Stomach (tissue), 9 donors: ENCODE results near the gene HK1. TPM values are rescaled to one million over a fixed set of nuclear protein-coding genes. Genes with fewer than 3 reads are reported as not detected.

Source experiments
- DNase-seq, 2 donors: peaks; one replicate each; pipeline versions ENCODE4 v3.0.0 to v3.0.0-alpha.2; 2013 to 2019
- H3K27ac ChIP-seq, 5 donors: fragments of 200-600 bp in 4 of 5; sonication (generic) in 4 of 5; one replicate each; pipeline ENCODE4 v1.5.1; 2013 to 2019; ENCODE audit warnings: mild to moderate bottlenecking in 1 of 5, moderate library complexity in 1 of 5
- H3K27me3 ChIP-seq, 3 donors: fragments of 200-600 bp; sonication (generic); one replicate each; pipeline ENCODE4 v1.5.1; 2017 to 2019; ENCODE audit warnings: mixed run types in 1 of 3
- H3K36me3 ChIP-seq, 4 donors: fragments of 200-600 bp; sonication (generic); 1 replicate in 3 of 4; 2 replicates in 1 of 4; pipeline ENCODE4 v1.5.1; 2016 to 2019
- H3K4me1 ChIP-seq, 4 donors: fragments of 200-600 bp; sonication (generic); one replicate each; pipeline ENCODE4 v1.5.1; 2016 to 2019
- H3K4me3 ChIP-seq, 4 donors: fragments of 200-600 bp; sonication (generic) in 3 of 4; one replicate each; pipeline ENCODE4 v1.5.1; 2016 to 2019; ENCODE audit warnings: mild to moderate bottlenecking in 1 of 4
- H3K9me3 ChIP-seq, 4 donors: fragments of 200-600 bp; sonication (generic); one replicate each; pipeline ENCODE4 v1.5.1; 2016 to 2019
- CTCF ChIP-seq, 7 experiments: fragments of 450-650 bp in 4 of 7; fragments of 200-600 bp in 3 of 7; sonication (generic) in 3 of 7; IDR thresholded peaks; one replicate each; pipeline ENCODE4 v1.5.1; 2016 to 2019; ENCODE audit warnings: antibody characterized with exemption in 7 of 7, control low read depth in 2 of 7, mild to moderate bottlenecking in 1 of 7
- EP300 ChIP-seq: sonication (generic); formaldehyde crosslinking; IDR thresholded peaks from one replicate; pipeline ENCODE4 v1.6.1; 2017; ENCODE audit warnings: antibody characterized with exemption
- POLR2A ChIP-seq, 4 donors: fragments of 450-650 bp; IDR thresholded peaks; one replicate each; pipeline ENCODE4 v1.6.1; 2016; ENCODE audit warnings: antibody characterized with exemption in 4 of 4, control low read depth in 2 of 4, mild to moderate bottlenecking in 1 of 4, moderate library complexity in 1 of 4
- POLR2AphosphoS5 ChIP-seq, 3 donors: sonication (generic); formaldehyde crosslinking; IDR thresholded peaks; one replicate each; pipeline ENCODE4 v1.6.1; 2016; ENCODE audit warnings: antibody characterized with exemption in 3 of 3
- WGBS, 5 donors: extraction: QIAGEN DNeasy Blood & Tissue Kit in 3 of 5; methylation state at CpG; one replicate each; pipeline versions ENCODE4 v1.1.5 to v1.1.7; 2013 to 2018; 5-methylcytosine and 5-hydroxymethylcytosine counted together
- intact Hi-C: fragments of 100-400 bp; cut with DNase I; formaldehyde crosslinking; loops from one replicate; pipeline ENCODE4 v1.15.1; 2023; ENCODE audit warnings: low total_unique reads
- polyA plus RNA-seq, 3 donors: library from polyadenylated mRNA; stranded (reverse); fragments of 200-250 nt; gene quantifications; one replicate each; pipeline ENCODE4 v1.2.3, GENCODE V29; 2013
- total RNA-seq, 5 donors: library from RNA; depleted of rRNA; stranded (reverse); fragments of >200 nt; gene quantifications; one replicate each; pipeline versions ENCODE4 v1.1.0 to v1.2.3, GENCODE V29; 2014 to 2016
- donor health status: healthy with polysubstance abuse.
- donor health status: Bipolar disorder and iron deficiency.
- donor health status: healthy.

Gene HK1
- total and polyA plus RNA-seq, 8 donors, result 32.7 to 60.9 (median 50.8) TPM

- peaks cover 8 to 47% (median 22%) of the 10 kb centered on the region in 4 donors for H3K4me1 ChIP-seq
- DNase-seq, result no peak
- H3K4me3 ChIP-seq, result no peak overlapping the region
- H3K27ac ChIP-seq, result no peak overlapping the region
- H3K36me3 ChIP-seq, result peaks cover 0 to 27% (median 12%) of the 10 kb centered on the region in 4 donors
- H3K27me3 ChIP-seq, result no peaks in the 10 kb centered on the region
- WGBS, 5 donors, result 87 to 93% (median 91%) methylated on average over 8 of the region's 8 CpGs
- TF ChIP-seq CTCF (IDR thresholded peaks at IDR 0.05) (no peak), POLR2A (IDR thresholded peaks at IDR 0.05) (no peak), EP300 (no peak), POLR2AphosphoS5 (IDR thresholded peaks at IDR 0.05) (no peak)
- no peaks in the 10 kb centered on the region for H3K9me3 ChIP-seq
- intact Hi-C loops, result no loop called here
These were observed 75.8 kb downstream of the HK1 start for GRCh38 chr10:69353977-69354635.

- 89 to 98% (median 93%) methylated on average over 2 of the region's 2 CpGs for WGBS, 5 donors
- TF ChIP-seq POLR2AphosphoS5 (IDR thresholded peaks at IDR 0.05), result no peak
- no peak for TF ChIP-seq CTCF (IDR thresholded peaks at IDR 0.05)
- no peak for TF ChIP-seq EP300
- TF ChIP-seq POLR2A (IDR thresholded peaks at IDR 0.05), result no peak
These were observed 77.9 kb downstream of the HK1 start for GRCh38 chr10:69356187-69356586.

GRCh38 chr10:69358148-69358795, 80.0 kb downstream of the HK1 start:
- TF ChIP-seq POLR2A (IDR thresholded peaks at IDR 0.05), result no peak
- no peak for TF ChIP-seq CTCF (IDR thresholded peaks at IDR 0.05)
- no peak for TF ChIP-seq EP300
- TF ChIP-seq POLR2AphosphoS5 (IDR thresholded peaks at IDR 0.05), result no peak
- 75 to 90% (median 88%) methylated on average over 12 of the region's 12 CpGs for WGBS, 5 donors
- Histone ChIP-seq H3K27ac (peak overlapping the region in 2 of 5 donors; percentile 83 to 89), H3K36me3 (peaks cover 0 to 13% (median 2%) of the 10 kb centered on the region in 4 donors), H3K4me1 (peaks cover 41 to 65% (median 53%) of the 10 kb centered on the region in 4 donors), H3K27me3 (no peaks in the 10 kb centered on the region), H3K9me3 (no peaks in the 10 kb centered on the region), H3K4me3 (no peak overlapping the region)
- no peak for DNase-seq
- intact Hi-C loops, result no loop called here

More at GRCh38 chr10:69356187-69356586, 77.9 kb downstream of the HK1 start:
- H3K36me3 ChIP-seq, result peaks cover 0 to 24% (median 2%) of the 10 kb centered on the region in 4 donors
- H3K4me1 ChIP-seq, result peaks cover 21 to 55% (median 33%) of the 10 kb centered on the region in 4 donors
- DNase-seq, result no peak
- H3K9me3 ChIP-seq, result no peaks in the 10 kb centered on the region
- no peaks in the 10 kb centered on the region for H3K27me3 ChIP-seq
- no peak overlapping the region for H3K27ac ChIP-seq
- intact Hi-C loops, result no loop called here
- no peak overlapping the region for H3K4me3 ChIP-seq

GRCh38 chr10:69359148-69359547, 80.9 kb downstream of the HK1 start:
- H3K4me3 ChIP-seq, result no peak overlapping the region
- intact Hi-C loops, result no loop called here
- no peaks in the 10 kb centered on the region for H3K9me3 ChIP-seq
- no peaks in the 10 kb centered on the region for H3K27me3 ChIP-seq
- peak overlapping the region in 4 of 5 donors; percentile 83 to 89 (median 85) for H3K27ac ChIP-seq
- WGBS, 5 donors, result 77 to 87% (median 85%) methylated on average over 3 of the region's 3 CpGs
- no peak for DNase-seq
- H3K36me3 ChIP-seq, result peaks cover 0 to 13% (median 2%) of the 10 kb centered on the region in 4 donors
- no peak for TF ChIP-seq CTCF (IDR thresholded peaks at IDR 0.05)
- no peak for TF ChIP-seq POLR2AphosphoS5 (IDR thresholded peaks at IDR 0.05)
- TF ChIP-seq POLR2A (IDR thresholded peaks at IDR 0.05), result no peak
- TF ChIP-seq EP300, result no peak
- peaks cover 43 to 73% (median 60%) of the 10 kb centered on the region in 4 donors for H3K4me1 ChIP-seq
